GM18907 (cell line): ENCODE results near the gene ZSWIM9.
"Not testable (repeated sequence)": the region's sequence is repeated elsewhere in the genome, so short reads cannot be mapped to it uniquely, and the experiment has no call there.

Experiments
- ATAC-seq: cut with Tn5 transposase; IDR thresholded peaks from one replicate; pipeline ENCODE4 v1.9.1; 2021; ENCODE audit warnings: mild to moderate bottlenecking, moderate library complexity; ENCODE audit not compliant: unreplicated experiment

The ZSWIM9 gene

GRCh38 chr19:48210005-48210404 is 39.5 kb downstream of the ZSWIM9 start:
- no peak for ATAC-seq

- ATAC-seq: no peak
Observed at GRCh38 chr19:48213959-48214358, 43.5 kb downstream of the ZSWIM9 start.

- ATAC-seq: no peak
Observed at GRCh38 chr19:48216933-48217332, 46.5 kb downstream of the ZSWIM9 start.

- no peak for ATAC-seq
Observed at GRCh38 chr19:48218997-48219396, 48.5 kb downstream of the ZSWIM9 start.

- ATAC-seq: not testable (repeated sequence)
Observed at GRCh38 chr19:48220784-48221183, 50.3 kb downstream of the ZSWIM9 start.

GRCh38 chr19:48221628-48222027 is 51.1 kb downstream of the ZSWIM9 start:
- ATAC-seq: no peak

- no peak for ATAC-seq
Observed at GRCh38 chr19:48230555-48231129, 60.2 kb downstream of the ZSWIM9 start.

- ATAC-seq: no peak
Observed at GRCh38 chr19:48237057-48237456, 66.6 kb downstream of the ZSWIM9 start.

- ATAC-seq: no peak
Observed at GRCh38 chr19:48239120-48239519, 68.6 kb downstream of the ZSWIM9 start.

- ATAC-seq: no peak
Observed at GRCh38 chr19:48239582-48240141, 69.2 kb downstream of the ZSWIM9 start.

GRCh38 chr19:48241771-48242170 is 71.3 kb downstream of the ZSWIM9 start:
- not testable (repeated sequence) for ATAC-seq

GRCh38 chr19:48244281-48244680 is 73.8 kb downstream of the ZSWIM9 start:
- ATAC-seq: no peak

- ATAC-seq: no peak
Observed at GRCh38 chr19:48246101-48246500, 75.6 kb downstream of the ZSWIM9 start.

GRCh38 chr19:48247212-48247611 is 76.7 kb downstream of the ZSWIM9 start:
- ATAC-seq: no peak
